ENCODE data around the gene MRPL36.

The MRPL36 gene

GRCh38 chr5:1749346-1750124, 50.1 kb downstream of the MRPL36 start:
- no peak for DNase-seq (ENCODE audit: low read depth)

GRCh38 chr5:1748845-1749244, 50.8 kb downstream of the MRPL36 start:
- no peak for DNase-seq (ENCODE audit: low read depth)

Data from activated gamma-delta T cell treated with anti-CD3 and anti-CD28 coated beads, Interleukin-2, amount 50 U/mL, for 16 hours (primary cell).